Prostate gland (tissue), 2 donors: ENCODE data around the gene NPBWR2.

Experiments used
- CTCF ChIP-seq, 4 experiments: fragments of 200-600 bp in 2 of 4; fragments of 450-650 bp in 2 of 4; sonication (generic) in 2 of 4; IDR thresholded peaks; 1 replicate in 3 of 4; 2 replicates in 1 of 4; pipeline ENCODE4 v1.5.1; 2016 to 2019; ENCODE audit warnings: antibody characterized with exemption in 4 of 4, mild to moderate bottlenecking in 2 of 4, moderate library complexity in 2 of 4
- POLR2A ChIP-seq: fragments of 450-650 bp; IDR thresholded peaks from one replicate; pipeline ENCODE4 v1.6.1; 2016; ENCODE audit warnings: antibody characterized with exemption, mild to moderate bottlenecking
- POLR2AphosphoS5 ChIP-seq: sonication (generic); formaldehyde crosslinking; IDR thresholded peaks from one replicate; pipeline ENCODE4 v1.6.1; 2017; ENCODE audit warnings: antibody characterized with exemption

DNA sequence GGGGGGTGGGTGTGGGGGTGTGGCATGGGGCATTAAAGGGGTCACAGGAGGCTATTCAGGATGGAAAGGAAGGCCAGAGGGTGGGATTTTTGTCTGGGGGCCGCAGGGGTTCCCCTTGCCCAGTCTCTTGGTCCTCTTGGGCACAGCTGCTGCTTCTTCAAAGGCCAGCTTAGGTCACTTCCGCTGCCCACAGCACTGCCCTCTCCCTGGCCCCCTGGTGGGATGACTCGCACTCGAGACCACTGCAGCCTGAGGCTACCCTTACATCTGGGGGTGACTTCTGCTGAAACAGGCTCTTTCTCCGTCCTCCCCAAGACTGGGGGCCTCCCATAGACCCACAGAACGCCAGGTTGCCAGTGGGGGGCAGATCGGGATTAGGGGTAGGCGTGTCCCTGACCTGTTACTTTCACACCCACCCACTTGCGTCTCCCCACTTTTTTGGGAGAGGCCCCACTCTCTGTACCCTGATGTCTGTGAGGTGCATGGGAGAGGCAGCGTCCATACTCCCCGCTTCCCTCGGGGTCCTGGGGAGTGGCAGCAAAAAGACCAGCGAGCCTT is 24.5 kb downstream of the NPBWR2 start:
- no peak for TF ChIP-seq CTCF (IDR thresholded peaks at IDR 0.05)
- no peak for TF ChIP-seq POLR2A
- TF ChIP-seq POLR2AphosphoS5, result no peak
